ENCODE results near the gene RAD51B. TPM values are rescaled to one million over a fixed set of nuclear protein-coding genes. Genes with fewer than 3 reads are reported as not detected.
A peak's percentile ranks its signal among the peaks of the same experiment; 100 is the strongest.

The RAD51B gene
- total and polyA plus RNA-seq, 2 of the 13 experiments (the other 11 are each of a cell fraction or from before 2014, with no cell fraction given), result 7.0 to 9.5 TPM

GRCh38 chr14:67835596-67835995 lies 16.0 kb downstream of the RAD51B start (continued):
- no peak for TF ChIP-seq ZNF318 (CRISPR knock-in tag; IDR thresholded peaks at IDR 0.05)
- no peak for TF ChIP-seq ZMYM3 (CRISPR knock-in tag; IDR thresholded peaks at IDR 0.05)
- no peak for TF ChIP-seq ZNF12 (CRISPR knock-in tag; IDR thresholded peaks at IDR 0.05)
- no peak for TF ChIP-seq POGZ (CRISPR knock-in tag; IDR thresholded peaks at IDR 0.05)
- TF ChIP-seq ELF4 (CRISPR knock-in tag; IDR thresholded peaks at IDR 0.05; ENCODE audit: borderline replicate concordance), result no peak
- no peak for TF ChIP-seq RAD51 (IDR thresholded peaks at IDR 0.05; ENCODE audit: borderline replicate concordance)
- TF ChIP-seq, protein P1, sequence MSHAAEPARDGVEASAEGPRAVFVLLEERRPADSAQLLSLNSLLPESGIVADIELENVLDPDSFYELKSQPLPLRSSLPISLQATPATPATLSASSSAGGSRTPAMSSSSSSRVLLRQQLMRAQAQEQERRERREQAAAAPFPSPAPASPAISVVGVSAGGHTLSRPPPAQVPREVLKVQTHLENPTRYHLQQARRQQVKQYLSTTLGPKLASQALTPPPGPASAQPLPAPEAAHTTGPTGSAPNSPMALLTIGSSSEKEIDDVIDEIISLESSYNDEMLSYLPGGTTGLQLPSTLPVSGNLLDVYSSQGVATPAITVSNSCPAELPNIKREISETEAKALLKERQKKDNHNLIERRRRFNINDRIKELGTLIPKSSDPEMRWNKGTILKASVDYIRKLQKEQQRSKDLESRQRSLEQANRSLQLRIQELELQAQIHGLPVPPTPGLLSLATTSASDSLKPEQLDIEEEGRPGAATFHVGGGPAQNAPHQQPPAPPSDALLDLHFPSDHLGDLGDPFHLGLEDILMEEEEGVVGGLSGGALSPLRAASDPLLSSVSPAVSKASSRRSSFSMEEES (CRISPR knock-in tag; IDR thresholded peaks at IDR 0.05), result no peak
- no peak for TF ChIP-seq ZNF232 (CRISPR knock-in tag; IDR thresholded peaks at IDR 0.05; ENCODE audit: borderline replicate concordance)
- no peak for TF ChIP-seq SALL2 (CRISPR knock-in tag; IDR thresholded peaks at IDR 0.05)
- TF ChIP-seq ELK4 (CRISPR knock-in tag; IDR thresholded peaks at IDR 0.05; ENCODE audit: borderline replicate concordance), result no peak
- TF ChIP-seq ATAD3A (CRISPR knock-in tag; IDR thresholded peaks at IDR 0.05), result no peak
- no peak for TF ChIP-seq NFYB (CRISPR knock-in tag; IDR thresholded peaks at IDR 0.05)
- TF ChIP-seq NR2F1 (CRISPR knock-in tag; IDR thresholded peaks at IDR 0.05), result peak in 1 of 2 experiments; percentile 68; a peak in 3 of 4 replicates
- TF ChIP-seq CHCHD3 (CRISPR knock-in tag; IDR thresholded peaks at IDR 0.05), result no peak
- no peak for TF ChIP-seq SIN3B (IDR thresholded peaks at IDR 0.05; ENCODE audit: low read length)
- no peak for TF ChIP-seq HIC2 (CRISPR knock-in tag; IDR thresholded peaks at IDR 0.05; ENCODE audit: low read depth)
- 0 out of 2 replicates have a peak, but pooled peaks have one; percentile 9 for TF ChIP-seq NCOA2 (CRISPR knock-in tag; IDR thresholded peaks at IDR 0.05)

Data from HepG2 (cell line).